GM11168 (cell line): ENCODE results near the gene USP32.

Experiments
- in situ Hi-C: fragments of 300-500 bp; cut with MboI; formaldehyde crosslinking; loops from one replicate; pipeline ENCODE4 v1.12.0; 2022; ENCODE audit warnings: low sequenced_read_pairs; ENCODE audit not compliant: unreplicated experiment

Gene USP32

DNA sequence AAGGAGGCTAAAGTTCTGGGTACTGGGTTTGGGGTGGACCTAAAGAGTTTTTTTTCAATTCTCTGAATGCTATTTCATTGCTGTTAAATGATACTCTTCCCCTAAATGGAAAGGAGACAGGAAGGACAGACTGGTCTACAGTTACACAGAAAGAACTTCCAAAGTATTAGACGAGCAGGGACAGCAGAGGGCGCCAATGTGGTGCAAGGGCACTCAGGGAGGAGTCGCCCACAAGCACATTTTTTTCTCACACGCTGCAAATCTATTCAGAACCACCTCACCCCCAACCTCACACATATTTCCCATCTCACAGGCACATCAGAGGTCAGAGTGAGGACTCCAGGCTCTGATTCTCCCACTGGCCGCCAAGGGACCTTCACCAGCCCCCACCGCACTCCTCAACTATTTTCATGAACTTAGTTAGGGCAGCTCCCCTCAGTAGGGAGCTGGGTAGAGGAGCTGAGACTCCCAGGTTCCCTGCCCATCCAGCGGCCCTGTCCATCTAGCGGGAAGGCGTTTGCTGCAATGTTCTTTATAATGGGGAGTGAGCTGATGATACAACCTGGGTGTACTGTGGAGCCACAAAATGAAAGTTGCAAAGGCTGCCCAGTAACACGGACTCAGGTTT is 248.9 kb downstream of the USP32 start:
- in situ Hi-C loops, result loop anchor here (10.0 kb wide), 1 partner anchor 292 kb away; no protein-coding TSS in a partner anchor

DNA sequence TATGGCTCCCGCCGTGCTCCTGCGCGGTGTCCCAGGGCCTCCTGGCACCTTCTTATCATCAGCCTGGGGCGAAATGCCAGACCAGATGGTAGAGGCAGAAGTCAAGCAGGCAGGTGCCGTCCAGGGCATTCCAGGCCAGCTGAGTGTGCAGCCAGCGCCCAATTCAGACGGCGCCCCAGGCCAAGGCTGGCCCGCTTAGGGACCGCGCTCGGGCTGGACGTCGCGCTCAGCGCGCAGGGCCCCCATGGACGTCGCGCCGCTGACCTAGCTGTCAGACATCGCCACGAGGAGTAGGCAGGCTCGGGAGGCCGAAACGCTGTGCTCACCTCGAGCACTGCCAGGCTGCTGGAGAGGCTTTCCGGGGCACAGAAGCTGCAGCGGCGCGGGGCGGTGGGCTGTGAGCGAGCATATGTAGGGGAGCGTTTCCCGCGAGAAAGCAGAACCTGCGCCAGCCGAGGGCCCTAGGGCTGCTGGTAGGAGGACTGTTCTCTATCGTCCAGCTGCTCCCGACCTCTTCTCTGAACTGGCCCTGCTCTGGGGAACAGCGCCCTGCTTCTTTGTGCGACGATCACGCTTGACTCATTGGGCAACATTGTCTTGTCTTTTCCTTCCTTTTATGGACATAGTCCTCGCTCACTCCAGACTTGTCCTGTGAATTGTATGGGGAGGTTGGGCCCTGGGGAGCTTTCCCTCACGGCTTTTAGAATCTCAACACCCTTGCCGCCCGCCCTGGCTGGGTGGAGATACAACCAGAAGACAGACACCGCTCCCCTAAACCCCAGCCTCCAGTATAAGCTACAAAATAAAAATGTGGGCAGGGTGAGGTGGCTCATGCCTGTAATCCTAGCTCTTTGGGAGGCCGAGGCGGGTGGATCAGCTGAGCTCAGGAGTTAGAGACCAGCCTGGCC is 250.6 kb downstream of the USP32 start:
- in situ Hi-C loops, result loop anchor here (10.0 kb wide), 1 partner anchor 293 kb away; no protein-coding TSS in a partner anchor

DNA sequence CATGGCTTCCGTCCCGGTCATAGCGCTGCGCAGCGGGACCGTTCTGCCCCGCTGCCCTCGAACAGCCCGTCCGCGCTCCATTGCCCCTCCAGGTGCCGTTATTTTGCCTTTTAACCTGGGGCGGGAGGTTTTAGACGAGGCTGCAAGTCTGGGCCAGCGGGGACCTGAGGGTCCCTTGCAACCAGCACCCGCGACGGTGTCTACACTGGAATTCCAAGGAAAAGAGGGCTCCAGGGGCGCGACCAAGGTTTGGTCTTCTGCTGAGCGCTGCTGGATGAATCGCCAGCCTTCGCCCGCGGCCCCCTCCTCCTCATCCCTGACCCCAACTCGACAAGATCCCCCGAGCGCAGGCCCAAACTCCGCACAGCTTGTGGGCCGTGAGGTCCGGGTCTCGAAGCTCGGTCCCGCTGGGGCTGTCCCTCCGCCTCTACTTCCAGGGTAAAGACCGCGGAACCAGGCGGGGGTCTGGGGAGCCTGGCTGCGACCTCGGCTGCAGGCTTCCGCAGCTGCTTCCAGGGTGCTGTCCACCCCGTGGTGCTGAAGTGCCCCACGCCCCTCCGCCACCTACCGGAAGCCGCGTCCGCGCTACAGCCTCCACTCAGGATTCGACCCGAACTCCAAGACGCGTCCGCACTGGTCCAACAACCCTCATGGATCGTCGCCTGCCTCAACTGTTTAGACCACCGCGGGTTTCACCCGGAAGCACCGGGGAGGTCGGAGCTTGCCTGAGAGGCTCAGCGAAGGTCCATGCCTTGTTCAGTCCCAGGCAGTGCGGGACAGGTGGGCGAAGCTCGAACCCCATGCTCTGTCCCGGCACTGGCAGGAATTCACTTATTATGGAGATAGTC is 252.3 kb downstream of the USP32 start:
- in situ Hi-C loops, result loop anchor here (10.0 kb wide), 1 partner anchor 295 kb away; no protein-coding TSS in a partner anchor

DNA sequence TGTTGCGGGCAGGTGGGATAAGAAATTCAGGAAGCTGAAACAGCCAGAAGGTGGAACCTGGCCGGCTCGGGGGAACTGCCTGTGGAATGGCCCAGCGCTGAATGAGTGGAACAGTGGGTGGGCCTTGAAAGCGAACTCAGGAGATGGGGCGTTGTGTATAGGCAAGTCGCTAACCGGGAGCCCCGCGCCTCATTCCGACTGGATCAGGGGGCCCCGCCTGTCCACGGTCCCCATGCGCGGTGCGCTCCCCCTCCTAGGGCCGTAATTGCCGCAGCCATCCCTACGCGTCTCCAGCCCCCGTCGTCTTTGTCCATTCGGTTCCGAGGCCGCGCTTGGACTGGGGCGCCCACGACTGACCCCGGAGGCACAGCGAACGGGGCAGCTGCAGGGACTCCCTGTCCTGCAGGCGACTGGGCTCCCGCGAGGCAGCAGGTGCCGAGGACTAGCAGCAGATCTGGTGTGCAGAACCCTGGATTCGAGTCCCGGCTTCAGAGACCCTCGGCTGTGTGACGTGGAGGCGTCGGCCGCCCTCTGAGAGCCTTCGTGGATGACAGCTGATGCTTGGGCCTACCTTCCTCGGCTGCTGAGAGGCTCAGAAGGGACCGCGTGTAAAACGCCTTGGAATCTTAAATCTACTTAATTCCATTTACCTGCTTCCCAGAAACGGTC is 253.0 kb downstream of the USP32 start:
- in situ Hi-C loops, result no loop called here

DNA sequence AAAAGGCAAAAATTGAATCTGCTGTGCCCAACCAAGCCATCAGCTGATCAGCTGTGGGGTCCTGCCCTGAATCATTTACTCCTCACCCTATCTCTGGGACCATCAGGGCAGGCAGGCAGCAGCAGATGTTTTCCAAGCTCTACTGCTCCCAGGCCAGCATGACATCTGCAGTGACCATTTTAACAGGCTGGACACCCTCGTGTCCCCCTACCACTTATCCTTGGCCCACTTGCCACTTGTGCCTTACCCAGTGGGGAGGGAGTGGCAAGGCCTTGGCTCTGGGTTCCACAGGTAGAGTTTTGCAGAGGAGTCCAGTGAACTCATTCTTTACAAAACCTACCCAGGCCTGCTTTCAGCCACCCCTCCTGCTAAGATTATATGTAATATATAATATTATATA is 254.2 kb downstream of the USP32 start:
- in situ Hi-C loops, result no loop called here

DNA sequence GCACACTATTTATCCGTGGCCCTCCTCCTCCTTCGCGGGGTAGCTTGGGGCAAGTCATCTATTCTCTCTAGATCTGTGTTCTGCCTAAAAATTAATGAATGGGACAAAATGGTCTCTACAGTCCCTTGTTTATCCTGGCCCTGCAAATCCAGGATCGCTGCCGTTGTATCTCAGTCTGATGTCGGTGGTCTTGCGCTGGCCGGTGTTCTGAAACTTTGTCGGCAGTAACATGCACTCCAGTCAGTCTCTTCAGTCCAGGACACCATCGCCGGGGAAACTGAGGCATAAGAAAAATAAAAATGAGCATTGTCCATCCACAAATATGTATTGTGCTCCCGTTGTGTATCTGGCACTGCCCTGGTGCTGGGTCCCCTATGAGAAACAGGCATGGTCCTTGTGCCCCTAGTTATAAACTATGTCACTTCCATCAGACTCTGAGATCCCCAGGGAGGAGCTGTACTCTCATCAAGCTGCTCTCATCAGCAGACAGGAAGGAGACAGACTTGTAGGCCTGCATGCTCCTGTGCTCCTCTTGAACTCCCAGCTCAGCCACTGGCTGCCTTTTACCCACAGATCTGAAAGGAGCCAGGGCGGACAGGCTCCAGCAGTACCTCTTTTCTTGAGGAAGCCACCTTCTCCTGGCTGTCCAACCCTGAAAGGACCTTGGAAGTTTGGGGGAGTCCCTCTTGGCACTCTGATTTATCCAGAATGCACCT is 255.8 kb downstream of the USP32 start:
- in situ Hi-C loops, result no loop called here

DNA sequence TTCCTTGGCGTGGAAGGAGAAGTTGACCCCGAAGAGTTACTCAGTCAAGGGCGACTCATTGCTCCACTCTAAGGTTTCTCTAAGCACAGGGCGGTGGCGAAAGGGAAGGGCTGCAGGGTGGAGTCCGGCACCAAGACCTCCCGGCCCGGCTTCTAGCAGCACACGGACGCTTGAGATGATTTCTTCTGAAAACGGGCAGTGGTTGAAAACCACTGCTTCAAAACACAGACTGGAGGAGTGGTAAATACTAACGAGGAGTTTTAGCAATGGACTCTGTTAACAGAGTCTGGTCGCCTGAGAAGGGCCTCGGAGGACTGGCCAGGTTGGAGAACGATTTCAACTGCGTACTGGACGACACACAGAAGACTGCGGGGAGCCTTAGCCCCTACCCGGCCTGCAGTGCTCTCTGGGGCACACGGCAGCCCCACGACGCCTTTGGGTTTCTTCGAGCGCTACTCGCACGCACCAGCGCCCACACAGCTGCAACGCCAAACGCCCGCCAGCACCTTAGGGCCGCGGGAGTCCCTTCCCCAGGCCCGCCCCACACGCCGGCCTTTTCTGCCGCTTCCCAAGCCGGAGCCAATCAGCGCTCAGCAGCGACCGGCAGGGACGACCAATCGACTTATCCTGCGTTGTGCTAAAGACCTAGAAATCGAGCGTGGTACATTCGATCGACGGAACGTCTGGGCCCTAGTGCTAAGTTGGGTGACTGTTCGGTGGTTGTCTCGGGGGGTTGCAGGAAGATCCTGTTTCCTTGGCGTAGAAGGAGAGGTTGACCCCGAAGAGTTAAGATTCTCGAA is 256.6 kb downstream of the USP32 start:
- in situ Hi-C loops, result no loop called here

DNA sequence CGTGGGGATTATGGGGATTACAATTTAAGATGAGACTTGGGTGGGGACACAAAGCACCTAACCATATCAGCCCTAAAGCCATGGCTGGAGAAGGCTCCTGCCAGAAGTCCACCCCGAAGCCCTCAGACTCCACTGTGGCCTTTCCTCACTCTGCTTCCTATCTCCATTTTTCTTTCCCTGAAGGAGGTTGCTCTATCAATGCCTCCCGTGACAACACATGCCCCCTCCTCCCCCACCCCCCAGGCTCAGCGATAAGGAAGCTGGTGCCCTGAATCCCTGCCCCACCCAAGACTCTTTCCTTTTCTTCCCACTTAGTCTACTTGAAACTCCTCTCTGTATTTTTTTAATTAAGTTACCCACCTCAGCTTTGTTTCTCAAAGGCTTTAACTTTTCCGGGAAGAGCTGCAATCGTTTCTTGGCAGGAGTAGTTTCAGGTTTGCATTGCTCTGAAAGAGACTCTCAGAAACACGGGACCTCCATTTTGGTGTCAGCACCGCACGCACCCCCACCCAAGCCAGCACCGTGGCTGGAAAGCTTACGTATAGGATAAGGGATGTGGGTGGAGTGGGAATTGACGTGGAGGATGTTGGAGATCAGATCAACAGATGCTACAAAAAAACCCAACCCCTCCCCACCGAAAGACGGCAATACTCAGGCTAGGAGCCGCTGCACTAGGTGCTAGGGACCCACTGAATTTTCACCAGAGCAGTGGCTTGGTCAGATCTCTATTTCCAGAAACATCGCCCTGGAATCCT is 257.4 kb downstream of the USP32 start:
- in situ Hi-C loops, result no loop called here

DNA sequence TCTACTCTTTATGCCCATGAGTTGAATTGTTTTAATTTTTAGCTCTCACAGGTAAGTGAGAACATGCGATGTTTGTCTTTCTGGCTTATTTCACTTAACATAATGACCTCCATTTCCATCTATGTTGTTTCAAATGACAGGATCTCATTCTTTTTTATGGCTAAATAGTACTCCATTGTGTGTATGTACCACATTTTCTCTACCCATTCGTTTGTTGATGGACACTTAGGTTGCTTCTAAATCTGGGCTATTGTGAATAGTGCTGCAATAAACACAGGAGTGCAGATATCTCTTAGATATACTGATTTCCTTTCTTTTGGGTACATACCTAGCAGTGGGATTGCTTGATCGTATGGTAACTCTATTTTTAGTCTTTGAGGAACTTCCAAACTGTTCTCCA is 261.5 kb downstream of the USP32 start:
- in situ Hi-C loops, result no loop called here

DNA sequence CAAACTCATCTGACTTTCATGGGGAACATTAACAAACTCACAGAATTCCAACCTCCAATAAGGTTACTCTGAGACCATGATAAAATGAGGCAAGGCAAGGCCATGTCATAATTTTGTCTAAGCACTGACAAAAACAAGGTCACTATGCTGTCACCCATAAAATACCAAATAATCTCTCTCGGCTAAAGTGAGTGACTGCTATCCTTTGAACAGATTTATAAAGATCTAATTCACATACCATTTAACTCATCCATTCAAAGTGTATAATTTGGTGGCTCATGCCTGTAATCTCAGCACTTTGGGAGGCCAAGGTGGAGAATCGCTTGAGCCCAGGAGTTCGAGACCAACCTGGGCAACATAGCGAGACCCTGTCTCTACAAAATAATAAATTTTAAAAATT is 262.8 kb downstream of the USP32 start:
- in situ Hi-C loops, result no loop called here
